ENCODE data around the gene METTL21A.

METTL21A gene

DNA sequence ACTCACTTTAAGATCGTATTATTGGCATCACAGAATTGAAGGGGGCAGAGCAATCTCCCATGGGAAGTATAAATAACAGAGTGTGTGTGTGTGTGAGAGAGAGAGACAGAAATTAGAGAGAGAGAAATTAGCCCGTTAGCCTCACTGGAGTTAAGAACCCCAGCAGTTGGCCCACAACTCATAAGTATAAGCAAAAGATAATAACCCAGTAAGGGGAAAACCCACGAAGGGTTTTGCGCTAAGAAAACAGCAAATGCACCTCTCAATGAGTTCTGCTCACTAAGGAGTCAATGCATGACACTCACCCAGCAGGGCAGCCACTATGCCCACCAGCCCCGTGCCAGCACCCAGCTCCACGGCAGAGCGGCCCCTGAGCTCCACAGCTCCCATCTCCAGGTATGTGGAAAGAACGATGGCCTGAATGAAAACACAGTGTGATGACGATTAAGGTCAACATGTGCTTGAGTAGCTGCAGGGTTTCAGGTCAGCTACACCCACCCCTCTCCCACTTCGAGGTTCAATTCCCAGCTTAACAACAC lies 3.6 kb downstream of the METTL21A start:
- DNase-seq = no peak

- no peak for DNase-seq
These were observed 5.4 kb downstream of the METTL21A start for GRCh38 chr2:207619764-207620203.

- DNase-seq = no peak
These were observed 8.1 kb downstream of the METTL21A start for GRCh38 chr2:207617011-207617671.

- no peak for DNase-seq
These were observed 9.0 kb downstream of the METTL21A start for GRCh38 chr2:207616185-207616584.

DNA sequence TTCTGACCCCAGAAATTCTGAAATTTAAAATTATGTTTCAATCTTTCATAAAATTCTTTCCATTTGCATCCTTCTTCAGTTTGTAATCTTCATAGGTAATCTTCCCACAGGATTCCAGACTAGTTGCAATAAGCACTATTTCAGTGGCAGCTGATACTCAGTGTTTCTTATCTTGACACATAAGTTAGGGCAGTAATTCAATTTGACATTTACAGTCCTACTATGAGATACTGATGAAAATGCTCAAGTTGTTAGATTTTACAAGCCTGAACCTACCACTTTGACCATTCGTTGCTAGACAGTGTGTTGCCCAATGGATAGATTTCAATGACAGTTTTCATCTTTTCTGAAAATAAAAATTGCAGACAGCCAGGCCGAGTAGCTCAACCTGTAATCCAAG lies 10.4 kb downstream of the METTL21A start:
- no peak for DNase-seq

- no peak for DNase-seq
These were observed 12.5 kb downstream of the METTL21A start for GRCh38 chr2:207612714-207613113.

DNA sequence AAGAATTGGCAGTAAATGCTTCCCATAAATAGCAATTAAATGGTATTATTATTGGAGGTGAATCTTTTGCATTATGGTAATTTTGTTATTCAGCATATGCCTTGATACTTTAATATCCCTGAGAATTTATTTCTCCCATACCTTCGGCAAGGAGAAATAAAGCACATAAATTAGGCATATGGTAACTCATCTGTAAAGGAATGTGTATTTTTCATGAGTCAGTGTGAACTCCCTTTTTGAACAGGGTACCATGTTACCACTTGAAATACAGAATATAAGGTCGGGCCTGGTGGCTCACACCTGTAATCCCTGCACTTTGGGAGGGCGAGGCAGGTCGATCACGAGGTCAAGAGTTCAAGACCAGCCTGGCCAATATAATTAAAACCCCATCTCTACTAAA lies 18.4 kb downstream of the METTL21A start:
- DNase-seq = no peak

- no peak for DNase-seq
These were observed 18.8 kb downstream of the METTL21A start for GRCh38 chr2:207606399-207606798.

DNA sequence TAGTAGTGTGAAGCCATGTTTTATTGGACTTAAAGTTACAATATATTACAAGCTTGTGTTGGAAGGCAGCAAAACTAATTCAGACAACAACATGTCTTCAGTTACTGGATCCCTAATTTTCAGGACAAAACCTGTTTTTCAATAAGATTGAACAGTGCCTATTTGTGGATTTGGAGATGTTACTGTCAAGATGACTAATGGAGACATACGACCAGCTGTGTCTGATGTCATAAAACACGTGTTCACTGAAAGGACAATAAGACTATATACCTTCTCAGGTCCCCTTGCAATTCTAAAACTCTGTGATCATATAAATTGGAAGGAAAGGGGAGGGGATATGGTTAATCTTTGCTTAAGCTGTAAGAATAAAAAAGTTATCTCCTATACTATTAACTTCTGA lies 21.7 kb downstream of the METTL21A start:
- no peak for DNase-seq

DNA sequence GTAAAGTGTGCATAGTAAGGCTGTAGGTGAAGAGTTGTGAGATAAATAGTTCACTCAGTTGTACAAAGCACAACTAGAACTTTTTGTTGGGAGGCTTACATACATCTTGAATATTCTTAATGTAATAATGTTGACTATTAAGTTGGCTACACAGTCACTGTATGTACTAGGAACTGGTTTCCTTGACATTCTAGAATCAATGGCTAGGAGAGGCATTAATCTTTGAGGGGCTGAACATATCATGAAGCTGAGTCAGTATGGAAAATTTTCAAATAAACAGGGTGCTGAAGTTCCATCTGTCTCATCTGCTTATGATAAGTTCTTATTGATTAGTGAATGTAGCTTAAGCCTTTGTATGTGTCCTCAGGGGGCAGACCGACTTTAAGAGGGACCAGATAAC lies 23.4 kb downstream of the METTL21A start:
- DNase-seq = no peak

- no peak for DNase-seq
These were observed 25.0 kb downstream of the METTL21A start for GRCh38 chr2:207600231-207600630.

DNA sequence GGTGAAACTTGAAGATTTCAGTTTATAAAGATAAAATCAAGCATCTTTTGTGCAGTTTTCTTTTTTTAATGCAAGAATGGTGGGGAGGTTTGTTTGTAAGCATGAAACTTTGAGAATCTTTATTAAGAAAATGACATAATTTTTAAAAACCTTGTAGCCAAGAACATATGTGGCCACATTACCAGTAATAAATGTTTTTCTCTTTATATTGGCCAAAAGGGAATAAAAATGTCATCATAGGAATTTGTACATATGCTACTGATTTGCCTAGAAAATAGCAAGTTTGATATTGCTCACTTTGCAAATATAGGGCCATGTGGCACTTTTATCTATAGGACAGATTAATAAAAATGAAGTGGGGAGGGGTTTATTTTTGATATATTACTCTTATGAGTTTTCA lies 25.6 kb downstream of the METTL21A start:
- DNase-seq = no peak

DNA sequence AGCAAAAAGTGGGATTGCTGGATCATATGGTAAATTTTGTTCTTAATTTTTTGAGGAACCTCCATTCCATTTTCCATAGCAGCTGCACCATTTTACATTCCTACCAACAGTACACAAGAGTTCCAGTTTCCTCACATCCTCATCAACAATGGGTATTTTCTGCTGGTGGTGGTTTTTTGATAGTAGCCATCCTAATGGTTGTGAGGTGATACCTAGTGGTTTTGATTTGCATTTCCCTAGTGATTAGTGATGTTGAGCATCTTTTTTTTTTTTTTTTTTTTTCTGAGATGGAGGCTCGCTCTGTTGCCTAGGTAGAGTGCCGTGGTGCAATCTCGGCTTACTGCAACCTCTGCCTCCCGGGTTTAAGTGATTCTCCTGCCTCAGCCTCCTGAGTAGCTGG lies 30.5 kb downstream of the METTL21A start:
- no peak for DNase-seq

- DNase-seq = no peak
These were observed 30.9 kb downstream of the METTL21A start for GRCh38 chr2:207594264-207594663.

- no peak for DNase-seq
These were observed 31.9 kb downstream of the METTL21A start for GRCh38 chr2:207593277-207593676.

DNA sequence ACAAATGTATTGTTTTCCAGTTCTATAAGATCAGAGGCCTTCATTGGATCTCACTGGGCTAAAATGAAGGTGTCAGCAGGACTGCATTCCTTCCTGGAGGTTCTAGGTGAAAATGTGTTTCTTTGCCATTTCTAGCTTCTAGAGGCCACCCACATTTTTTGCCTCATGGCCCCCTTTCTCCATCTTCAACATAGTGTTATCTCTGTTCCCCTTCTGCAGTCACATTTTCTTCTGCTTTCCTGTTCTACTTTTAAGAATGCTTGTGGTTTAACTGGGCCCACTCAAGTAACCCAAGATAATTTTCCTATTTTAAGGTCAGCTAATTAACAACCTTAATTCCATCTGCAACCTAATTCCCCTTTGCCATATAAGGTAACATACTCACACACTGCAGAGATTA lies 36.1 kb downstream of the METTL21A start:
- no peak for DNase-seq

DNA sequence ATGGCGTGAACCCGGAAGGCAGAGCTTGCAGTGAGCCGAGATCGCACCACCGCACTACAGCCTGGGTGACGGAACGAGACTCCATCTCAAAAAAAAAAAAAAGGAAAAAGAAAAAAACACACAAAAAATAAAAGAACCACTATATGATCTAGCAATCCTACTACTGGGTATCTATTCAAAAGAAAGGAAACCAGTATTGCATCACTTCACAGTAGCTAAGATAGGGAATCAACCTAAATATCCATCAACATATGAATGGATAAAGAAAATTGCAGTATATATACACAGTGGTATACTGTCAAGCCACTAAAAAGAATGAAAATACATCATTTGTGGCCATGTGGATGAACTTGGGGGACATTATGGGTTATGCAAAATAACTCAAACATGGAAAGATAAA lies 37.9 kb downstream of the METTL21A start:
- no peak for DNase-seq

DNA sequence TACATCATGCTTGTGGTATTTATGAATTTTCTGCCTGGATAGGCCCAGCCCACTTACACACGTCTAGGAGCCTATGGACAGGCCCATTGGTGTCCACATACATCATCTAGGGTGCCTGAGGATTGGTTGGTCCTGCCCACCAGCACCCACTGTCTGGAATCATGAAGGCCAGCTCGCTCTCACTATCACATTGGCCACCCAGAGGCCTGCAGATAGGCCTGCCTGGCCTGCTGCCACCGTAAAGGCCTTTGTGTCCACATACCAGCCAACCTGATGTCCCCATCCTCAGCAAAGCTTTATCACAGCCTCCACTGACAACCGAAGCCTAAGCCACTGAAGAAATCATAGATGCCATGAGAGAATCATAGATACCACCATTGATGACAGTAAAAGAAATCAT lies 40.2 kb downstream of the METTL21A start:
- DNase-seq = no peak

- DNase-seq = no peak
These were observed 53.8 kb downstream of the METTL21A start for GRCh38 chr2:207571370-207571769.

- DNase-seq = no peak
These were observed 57.5 kb downstream of the METTL21A start for GRCh38 chr2:207567671-207568070.

DNA sequence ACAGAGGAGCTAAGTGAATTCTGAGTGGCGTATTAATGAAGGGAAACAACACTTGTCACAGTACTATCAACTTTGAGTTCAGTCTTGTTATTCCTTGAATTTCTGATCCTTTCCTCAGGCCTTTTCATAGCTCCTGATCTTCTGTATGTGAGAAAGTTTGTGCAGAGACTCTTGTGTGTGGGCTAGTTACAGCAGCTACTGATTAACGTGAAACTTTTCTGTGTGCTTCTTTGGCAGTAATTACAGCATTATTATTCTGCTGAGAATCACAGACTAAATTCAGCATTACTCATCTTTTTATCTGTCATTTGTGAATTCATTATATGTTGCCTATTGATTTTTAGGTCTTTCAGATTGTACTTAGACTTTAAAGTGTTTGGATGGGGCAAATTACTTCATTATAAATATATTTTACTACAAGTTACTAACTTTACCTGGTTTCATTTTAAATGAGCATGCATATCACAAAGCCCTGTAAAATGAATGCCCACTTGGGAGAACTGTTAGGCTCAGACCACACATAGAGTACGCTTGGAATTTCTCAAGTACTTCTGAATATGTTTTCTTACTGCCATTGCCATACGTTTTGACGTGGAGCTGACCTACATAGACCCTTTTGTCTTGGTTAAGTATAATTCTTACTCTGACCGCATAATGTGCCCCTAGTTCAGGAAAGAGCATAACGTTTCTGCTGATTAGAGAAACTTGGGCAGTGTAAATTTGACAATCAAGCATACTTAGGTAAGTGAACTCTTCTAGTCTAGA lies 59.3 kb downstream of the METTL21A start:
- DNase-seq = no peak
